Liver (tissue), 9 donors: ENCODE data around the gene PAPOLA. TPM values are rescaled to one million over a fixed set of nuclear protein-coding genes. Genes with fewer than 3 reads are reported as not detected.

Experiments used
- DNase-seq: peaks from one replicate; pipeline ENCODE4 v3.0.0-alpha.2; 2017; ENCODE audit warnings: low spot score
- H3K27ac ChIP-seq, 2 donors: one replicate each; pipeline ENCODE4 v1.7.0; 2013; ENCODE audit warnings: inconsistent platforms in 2 of 2, low read length in 2 of 2, control low read depth in 1 of 2, low read depth in 1 of 2, mild to moderate bottlenecking in 1 of 2
- H3K27me3 ChIP-seq, 4 donors: one replicate each; pipeline versions ENCODE4 v1.6.1 to v1.7.0; 2013; ENCODE audit warnings: low read length in 3 of 4, inconsistent platforms in 1 of 4, mild to moderate bottlenecking in 1 of 4, moderate library complexity in 1 of 4; ENCODE audit not compliant: control insufficient read depth in 4 of 4, insufficient read depth in 4 of 4
- H3K36me3 ChIP-seq, 4 donors: one replicate each; pipeline versions ENCODE4 v1.6.1 to v1.7.0; 2013; ENCODE audit warnings: low read length in 3 of 4, mild to moderate bottlenecking in 3 of 4, low read depth in 1 of 4, moderate library complexity in 1 of 4; ENCODE audit not compliant: control insufficient read depth in 4 of 4, insufficient read depth in 3 of 4
- H3K4me1 ChIP-seq, 4 donors: one replicate each; pipeline versions ENCODE4 v1.6.1 to v1.7.0; 2013; ENCODE audit warnings: low read length in 3 of 4, mild to moderate bottlenecking in 3 of 4, moderate library complexity in 1 of 4; ENCODE audit not compliant: control insufficient read depth in 4 of 4, insufficient read depth in 4 of 4
- H3K4me3 ChIP-seq, 3 donors: one replicate each; pipeline versions ENCODE4 v1.6.1 to v1.7.0; 2013; ENCODE audit warnings: low read length in 3 of 3, control low read depth in 1 of 3, low read depth in 1 of 3, mild to moderate bottlenecking in 1 of 3
- H3K9ac ChIP-seq, 2 donors: one replicate each; pipeline ENCODE4 v1.7.0; 2013; ENCODE audit warnings: low read length in 2 of 2, mild to moderate bottlenecking in 2 of 2, moderate library complexity in 2 of 2, control low read depth in 1 of 2, low read depth in 1 of 2
- H3K9me3 ChIP-seq, 4 donors: one replicate each; pipeline versions ENCODE4 v1.6.1 to v1.7.0; 2013; ENCODE audit warnings: low read length in 3 of 4; ENCODE audit not compliant: control insufficient read depth in 4 of 4
- CTCF ChIP-seq: fragments of 150-350 bp; IDR thresholded peaks from 2 replicates; pipeline ENCODE4 v1.5.1; 2017; ENCODE audit warnings: improper control_type of control experiment, low read depth, low read length; ENCODE audit not compliant: missing input control
- EGR1 ChIP-seq, 2 donors: IDR thresholded peaks; 2 replicates each; pipeline ENCODE4 v1.6.1; 2016 to 2018; ENCODE audit warnings: antibody characterized with exemption in 2 of 2, low read depth in 2 of 2
- FOXA2 ChIP-seq: IDR thresholded peaks from 2 replicates; pipeline ENCODE4 v1.6.1; 2016; ENCODE audit warnings: antibody characterized with exemption
- HNF4A ChIP-seq, 2 donors: conservative IDR thresholded peaks; 2 replicates each; pipeline ENCODE4 v1.6.1; 2016; ENCODE audit warnings: antibody characterized with exemption in 2 of 2, mild to moderate bottlenecking in 2 of 2
- RAD21 ChIP-seq, 2 donors: IDR thresholded peaks; 2 replicates each; pipeline ENCODE4 v1.6.1; 2016; ENCODE audit warnings: antibody characterized with exemption in 2 of 2, mild to moderate bottlenecking in 2 of 2
- SP1 ChIP-seq: IDR thresholded peaks from 2 replicates; pipeline ENCODE4 v1.6.1; 2018; ENCODE audit warnings: antibody characterized with exemption, mild to moderate bottlenecking
- TAF1 ChIP-seq: conservative IDR thresholded peaks from 2 replicates; pipeline ENCODE4 v1.6.1; 2016; ENCODE audit warnings: antibody characterized with exemption, mild to moderate bottlenecking
- YY1 ChIP-seq: IDR thresholded peaks from 2 replicates; pipeline ENCODE4 v1.6.1; 2016; ENCODE audit warnings: antibody characterized with exemption, mild to moderate bottlenecking
- WGBS: extraction: QIAGEN DNeasy Blood & Tissue Kit; methylation state at CpG from one replicate; pipeline ENCODE4 v1.1.7; 2013; 5-methylcytosine and 5-hydroxymethylcytosine counted together
- polyA plus RNA-seq, 2 donors: library from polyadenylated mRNA; stranded (reverse) in 1 of 2; unstranded in 1 of 2; fragments of 200-250 nt in 1 of 2; fragments of >200 nt in 1 of 2; fragmentation: Nextera tagmentation in 1 of 2; extraction: Ambion mirVana in 1 of 2; gene quantifications; one replicate each; pipeline versions ENCODE4 v1.2.1 to v1.2.3, GENCODE V29; 2013 to 2015
- total RNA-seq, 2 donors: library from RNA; depleted of rRNA; stranded (reverse); fragments of >200 nt; gene quantifications; one replicate each; pipeline ENCODE4 v1.2.3, GENCODE V29; 2014
- TF ChIP-seq, protein P1 (sequence below): IDR thresholded peaks from 2 replicates; pipeline ENCODE4 v1.6.1; 2016; ENCODE audit warnings: antibody characterized with exemption, mild to moderate bottlenecking
- donor health status: healthy.
- donor health status: healthy.
- donor health status: healthy.
- donor health status: healthy.
- donor health status: healthy.

The PAPOLA gene
- total and polyA plus RNA-seq, 4 donors, result 29.4 to 107 (median 71.6) TPM

GRCh38 chr14:96494331-96494730 lies 7.9 kb upstream of the PAPOLA start:
- WGBS, result 97% methylated on average over 3 of the region's 3 CpGs
- Histone ChIP-seq H3K4me3 (no peak overlapping the region), H3K9ac (no peak overlapping the region), H3K9me3 (no peaks in the 10 kb centered on the region), H3K27ac (no peak overlapping the region), H3K27me3 (no peaks in the 10 kb centered on the region), H3K36me3 (no peaks in the 10 kb centered on the region), H3K4me1 (no peaks in the 10 kb centered on the region)
- no peak for DNase-seq
- no peak for TF ChIP-seq FOXA2
- no peak for TF ChIP-seq YY1
- TF ChIP-seq EGR1 (IDR thresholded peaks at IDR 0.05; ENCODE audit: low read depth in 2 of 2), result no peak
- TF ChIP-seq RAD21 (IDR thresholded peaks at IDR 0.05), result no peak
- TF ChIP-seq, protein P1, sequence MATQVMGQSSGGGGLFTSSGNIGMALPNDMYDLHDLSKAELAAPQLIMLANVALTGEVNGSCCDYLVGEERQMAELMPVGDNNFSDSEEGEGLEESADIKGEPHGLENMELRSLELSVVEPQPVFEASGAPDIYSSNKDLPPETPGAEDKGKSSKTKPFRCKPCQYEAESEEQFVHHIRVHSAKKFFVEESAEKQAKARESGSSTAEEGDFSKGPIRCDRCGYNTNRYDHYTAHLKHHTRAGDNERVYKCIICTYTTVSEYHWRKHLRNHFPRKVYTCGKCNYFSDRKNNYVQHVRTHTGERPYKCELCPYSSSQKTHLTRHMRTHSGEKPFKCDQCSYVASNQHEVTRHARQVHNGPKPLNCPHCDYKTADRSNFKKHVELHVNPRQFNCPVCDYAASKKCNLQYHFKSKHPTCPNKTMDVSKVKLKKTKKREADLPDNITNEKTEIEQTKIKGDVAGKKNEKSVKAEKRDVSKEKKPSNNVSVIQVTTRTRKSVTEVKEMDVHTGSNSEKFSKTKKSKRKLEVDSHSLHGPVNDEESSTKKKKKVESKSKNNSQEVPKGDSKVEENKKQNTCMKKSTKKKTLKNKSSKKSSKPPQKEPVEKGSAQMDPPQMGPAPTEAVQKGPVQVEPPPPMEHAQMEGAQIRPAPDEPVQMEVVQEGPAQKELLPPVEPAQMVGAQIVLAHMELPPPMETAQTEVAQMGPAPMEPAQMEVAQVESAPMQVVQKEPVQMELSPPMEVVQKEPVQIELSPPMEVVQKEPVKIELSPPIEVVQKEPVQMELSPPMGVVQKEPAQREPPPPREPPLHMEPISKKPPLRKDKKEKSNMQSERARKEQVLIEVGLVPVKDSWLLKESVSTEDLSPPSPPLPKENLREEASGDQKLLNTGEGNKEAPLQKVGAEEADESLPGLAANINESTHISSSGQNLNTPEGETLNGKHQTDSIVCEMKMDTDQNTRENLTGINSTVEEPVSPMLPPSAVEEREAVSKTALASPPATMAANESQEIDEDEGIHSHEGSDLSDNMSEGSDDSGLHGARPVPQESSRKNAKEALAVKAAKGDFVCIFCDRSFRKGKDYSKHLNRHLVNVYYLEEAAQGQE, result no peak
- no peak for TF ChIP-seq TAF1
- TF ChIP-seq CTCF, result no peak

DNA sequence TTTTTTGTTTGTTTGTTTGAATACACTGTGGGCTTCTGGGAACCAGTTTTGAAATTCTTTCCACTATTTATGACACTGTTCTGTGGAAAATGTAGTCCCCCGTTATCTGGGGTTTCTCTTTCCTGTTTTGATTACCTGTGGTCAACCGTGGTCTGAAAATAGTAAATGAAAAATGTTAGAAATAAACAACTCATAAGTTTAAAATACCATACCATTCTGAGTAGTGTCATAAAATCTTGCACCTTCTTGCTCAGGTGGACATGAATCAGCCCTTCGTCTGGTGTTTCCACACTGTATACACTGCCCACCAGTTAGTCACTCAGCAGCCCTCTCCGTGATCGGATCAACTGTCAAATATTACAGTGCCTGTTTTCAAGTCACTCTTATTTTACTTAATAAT lies 5.1 kb upstream of the PAPOLA start:
- H3K9ac ChIP-seq, result no peak overlapping the region
- peaks cover 0 to 6% (median 3%) of the 10 kb centered on the region in 4 donors for H3K4me1 ChIP-seq
- TF ChIP-seq YY1 (no peak), TAF1 (no peak), FOXA2 (no peak), HNF4A (conservative IDR thresholded peaks at IDR 0.05) (no peak), SP1 (no peak)
- TF ChIP-seq, protein P1, result no peak
- H3K27ac ChIP-seq, result no peak overlapping the region
- no peaks in the 10 kb centered on the region for H3K27me3 ChIP-seq
- no peaks in the 10 kb centered on the region for H3K9me3 ChIP-seq
- no peak for DNase-seq
- WGBS, result 73% methylated on average over 5 of the region's 5 CpGs
- H3K36me3 ChIP-seq, result no peaks in the 10 kb centered on the region
- H3K4me3 ChIP-seq, result no peak overlapping the region
